GM21717 (cell line): Measurements from ENCODE around the gene FAM72A.
"Not testable (repeated sequence)": the region's sequence is repeated elsewhere in the genome, so short reads cannot be mapped to it uniquely, and the experiment has no call there.

Experiments
- ATAC-seq: cut with Tn5 transposase; IDR thresholded peaks from one replicate; pipeline ENCODE4 v1.9.1; 2021; ENCODE audit warnings: mild to moderate bottlenecking, moderate library complexity; ENCODE audit not compliant: unreplicated experiment

The FAM72A gene

DNA sequence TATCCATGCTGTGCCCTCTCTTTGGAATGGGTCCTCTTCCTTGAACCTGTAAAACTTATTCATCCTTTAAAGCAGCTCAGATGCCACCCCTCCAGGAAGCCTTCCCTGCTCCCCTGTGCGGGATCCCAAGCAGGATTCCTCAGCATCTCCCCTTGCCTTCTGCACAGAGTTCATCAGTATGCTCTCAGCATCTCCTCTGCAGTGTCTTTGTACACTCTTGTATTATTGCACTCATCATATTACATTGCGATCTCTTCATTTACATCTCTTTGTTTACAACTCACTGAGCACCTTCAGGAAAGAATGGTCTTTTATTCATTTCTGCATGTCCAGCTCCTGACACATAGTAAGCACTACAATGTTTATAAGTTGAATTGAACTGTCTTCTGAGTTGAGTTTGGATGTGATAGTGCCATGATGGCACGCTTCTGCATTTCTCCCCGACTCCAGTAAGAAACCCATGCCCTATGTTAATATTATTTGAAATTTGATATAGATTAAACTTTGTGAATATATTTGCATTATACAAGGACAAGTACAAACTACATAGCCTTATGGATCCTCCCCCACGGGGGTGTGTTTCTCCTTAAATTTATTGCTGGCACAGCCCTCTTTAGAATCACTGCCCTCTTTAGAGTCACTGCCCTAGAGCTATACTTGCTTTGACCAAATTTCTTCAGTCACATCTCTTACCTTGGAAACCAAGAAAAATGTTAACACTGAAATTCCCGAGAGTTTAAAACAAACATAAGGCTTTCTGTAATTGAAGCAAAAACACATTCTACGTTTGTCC, 13.2 kb upstream of the FAM72A start:
- ATAC-seq, result not testable (repeated sequence)

DNA sequence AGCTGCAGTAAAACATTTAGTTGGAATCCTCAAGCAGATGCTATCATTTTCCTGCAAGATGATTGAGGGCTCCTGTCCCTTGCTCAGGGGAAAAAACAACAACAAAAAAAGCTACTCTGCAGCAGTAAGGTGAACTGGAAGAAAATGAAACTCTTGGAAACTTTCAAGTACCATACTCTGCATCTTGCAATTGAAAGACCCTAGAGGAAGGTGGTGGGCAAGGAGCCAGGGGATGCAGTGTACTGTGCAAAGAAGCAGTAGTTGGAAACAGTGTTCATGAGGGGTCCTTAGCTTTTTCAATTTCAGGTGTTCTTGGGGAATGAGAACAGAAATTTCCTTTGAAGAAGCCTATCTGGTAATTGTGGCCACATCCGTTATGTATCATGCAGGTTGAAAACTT, 8.2 kb upstream of the FAM72A start:
- ATAC-seq, result not testable (repeated sequence)

DNA sequence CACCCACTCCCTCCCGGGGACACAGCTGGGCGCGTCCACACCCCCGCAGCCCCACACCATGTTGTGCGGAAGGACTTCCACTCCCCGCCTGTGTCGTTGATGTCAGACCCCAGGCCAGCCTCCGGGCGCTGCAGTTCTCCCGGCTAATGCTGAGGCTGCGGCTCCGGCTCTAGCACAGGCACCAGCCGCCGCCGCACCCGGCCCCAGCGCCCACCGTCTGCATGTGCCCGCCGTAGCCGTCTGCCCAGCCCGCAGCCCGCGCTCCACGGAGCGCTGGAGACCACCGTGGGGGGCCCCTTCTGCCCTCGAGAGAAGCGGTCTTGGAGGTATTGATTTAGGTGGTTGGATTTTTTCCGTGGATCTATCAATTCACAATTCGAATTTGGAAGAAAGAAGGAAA, 2.9 kb upstream of the FAM72A start:
- ATAC-seq, result not testable (repeated sequence)

DNA sequence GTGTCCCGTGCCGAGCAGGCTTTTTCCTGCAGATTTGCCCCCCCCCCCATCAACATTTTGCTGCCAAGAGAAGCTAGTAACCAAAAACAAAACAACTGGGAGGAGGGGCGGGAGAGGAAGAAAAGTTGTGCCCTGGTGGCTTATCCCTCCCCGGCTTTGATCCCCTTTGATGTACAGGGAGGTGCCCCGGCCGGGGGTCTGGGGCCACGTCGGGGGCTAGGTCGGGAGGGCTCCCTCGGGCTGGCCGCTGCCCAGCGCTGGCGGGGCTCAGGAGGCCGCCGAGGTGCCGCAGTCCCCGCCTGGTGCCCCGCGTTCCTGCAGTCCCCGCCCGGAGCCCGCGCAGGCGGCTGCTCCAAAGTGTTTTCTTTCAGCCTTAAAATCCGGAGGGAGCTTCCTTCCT, 2.2 kb upstream of the FAM72A start:
- ATAC-seq, result not testable (repeated sequence)

DNA sequence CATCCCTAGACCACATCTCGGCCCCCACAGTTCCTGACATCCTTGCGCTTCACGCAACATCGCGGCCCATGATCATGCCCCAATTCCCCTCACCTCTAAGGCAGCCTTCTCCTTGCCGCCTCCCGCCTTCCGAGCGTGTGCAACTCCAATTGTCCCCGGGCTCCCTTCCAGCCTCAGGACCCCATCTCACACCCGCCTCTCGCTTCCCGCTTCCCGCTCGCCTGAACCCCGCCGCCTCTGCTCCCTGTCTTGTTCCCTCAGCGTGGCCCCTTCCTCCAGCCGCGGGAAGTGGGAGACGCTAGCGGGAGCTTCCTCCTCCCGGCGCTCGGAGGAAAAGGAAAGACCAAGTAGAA, 1.5 kb upstream of the FAM72A start:
- not testable (repeated sequence) for ATAC-seq

DNA sequence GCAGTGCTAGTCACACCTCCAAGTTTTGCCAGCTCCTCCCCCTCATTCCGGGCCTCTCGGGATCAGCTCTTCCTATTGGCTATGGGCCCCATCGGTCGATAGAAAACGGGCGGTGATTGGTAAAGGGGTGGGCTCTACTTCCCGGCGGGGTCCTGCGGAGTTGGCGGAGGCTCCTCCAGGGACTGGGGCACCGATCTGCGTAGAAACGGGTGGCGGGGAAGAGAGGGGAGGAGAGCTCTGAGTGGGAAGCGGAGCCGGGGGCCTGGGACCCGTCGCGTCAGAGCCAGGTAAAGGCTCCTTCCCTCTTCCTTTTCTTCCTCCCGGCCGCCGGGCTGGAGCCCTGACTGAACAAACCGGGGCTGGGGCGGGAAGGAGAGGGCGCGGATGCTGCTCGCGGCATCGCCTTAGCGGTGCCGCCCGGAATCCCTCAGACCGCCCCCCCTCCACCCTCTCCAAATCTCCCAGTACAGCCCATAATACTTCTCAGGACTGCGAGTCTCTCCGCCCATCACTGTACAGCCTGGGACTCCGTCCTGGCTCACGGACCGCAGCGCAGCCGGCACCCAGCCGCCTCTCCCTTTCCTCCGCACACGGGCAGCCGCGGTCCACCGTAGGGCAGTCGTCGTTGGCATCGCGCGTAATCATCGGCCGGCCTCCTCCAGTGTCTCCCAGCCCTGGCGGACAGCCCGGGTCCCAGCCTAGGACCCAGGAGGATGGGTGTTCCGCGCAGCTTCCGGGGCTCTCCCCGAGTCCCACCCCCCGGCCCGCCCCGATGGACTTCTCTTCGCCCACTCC, 922 bp upstream of the FAM72A start, which contains the start of gene SRGAP2:
TSS of gene SRGAP2 (plus strand) at position 178 of the 795 bp plus-strand sequence. CDS start 2,430 bp downstream, outside the sequence.
- peak; percentile 7 for ATAC-seq

DNA sequence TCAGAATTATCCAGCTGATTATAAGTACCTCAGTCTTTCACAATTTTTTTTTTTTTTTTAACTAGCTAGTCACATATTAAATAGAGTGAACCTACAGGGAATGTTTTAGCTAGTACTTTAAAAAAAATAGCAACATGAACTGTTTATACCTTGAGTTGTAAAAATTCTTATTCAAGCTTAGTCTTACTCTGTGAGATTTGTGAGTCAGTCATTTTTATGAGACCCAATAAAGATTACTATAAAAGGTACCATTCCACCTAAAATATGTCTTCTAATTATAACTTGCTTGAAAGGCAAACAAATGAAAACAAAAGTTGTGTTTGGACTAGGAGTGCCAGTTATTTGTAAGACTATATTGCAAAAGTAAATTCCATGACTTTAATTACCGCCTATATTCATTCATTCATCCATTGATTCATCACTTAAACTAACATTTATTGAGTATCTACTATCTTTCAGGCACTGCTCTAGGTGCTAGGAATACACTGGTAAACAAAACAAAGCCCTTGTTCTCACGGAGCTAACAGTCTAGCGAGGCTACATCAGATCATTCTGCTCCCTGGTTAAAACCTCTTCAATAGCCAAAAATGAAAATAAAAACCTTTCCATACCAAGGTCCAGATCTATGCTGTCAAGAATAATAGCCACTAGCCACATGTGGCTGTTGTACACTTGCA, 5.8 kb downstream of the FAM72A start:
- ATAC-seq, result not testable (repeated sequence)

DNA sequence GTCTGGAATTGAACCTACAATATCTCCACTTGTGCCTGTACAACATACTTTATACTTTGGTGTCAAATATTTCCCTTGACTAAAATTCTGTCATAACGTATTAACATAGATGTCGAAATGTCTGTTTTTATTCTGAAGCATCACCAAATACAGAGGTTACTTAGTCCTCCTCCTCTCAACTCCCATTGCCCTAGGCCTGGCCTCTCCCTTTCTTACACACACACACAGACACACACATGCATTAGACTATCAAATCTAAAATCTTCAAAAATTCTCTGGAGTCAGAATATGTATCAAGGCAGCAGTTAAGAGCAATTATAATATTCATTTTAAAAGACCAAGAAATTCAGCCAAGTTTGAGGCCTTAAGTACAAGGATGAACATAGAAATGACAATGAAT, 7.5 kb downstream of the FAM72A start:
- not testable (repeated sequence) for ATAC-seq

DNA sequence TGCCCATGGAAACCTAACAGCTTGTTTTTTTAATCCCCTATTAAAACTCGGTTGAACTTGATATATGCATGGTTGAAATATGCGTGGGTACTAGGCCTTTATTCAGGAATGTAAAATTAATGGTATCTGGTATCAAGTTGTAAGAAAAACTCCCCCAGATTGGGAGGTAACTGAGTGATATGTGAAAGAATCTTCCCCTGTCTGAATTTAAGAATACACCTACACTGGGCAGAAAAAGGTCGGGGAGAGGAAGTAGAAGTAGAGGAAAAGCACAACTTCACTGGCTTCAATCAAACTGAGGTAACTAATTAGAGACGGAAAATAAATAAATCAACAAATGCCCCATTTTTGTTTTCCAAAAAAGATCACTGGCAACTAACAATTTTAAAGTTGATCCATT, 15.8 kb downstream of the FAM72A start:
- not testable (repeated sequence) for ATAC-seq

DNA sequence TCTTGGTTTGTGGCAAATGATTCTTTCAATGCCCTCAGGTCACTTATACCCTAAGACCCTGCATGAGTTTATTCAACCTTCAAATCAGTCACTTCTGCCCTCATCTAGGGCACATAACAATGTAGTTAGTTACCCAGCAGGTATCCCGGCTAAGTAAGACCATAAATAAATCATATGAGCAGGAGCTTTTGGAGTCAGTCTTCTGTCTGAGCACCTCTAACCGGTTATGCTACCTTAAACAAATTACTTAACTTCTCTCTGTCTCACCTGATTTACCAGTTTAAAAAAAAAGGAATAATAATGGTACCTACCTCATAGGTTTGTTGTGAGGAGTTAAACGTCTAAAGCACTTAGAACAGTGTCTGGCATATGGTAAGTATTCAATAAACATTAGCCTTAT, 16.9 kb downstream of the FAM72A start:
- not testable (repeated sequence) for ATAC-seq

DNA sequence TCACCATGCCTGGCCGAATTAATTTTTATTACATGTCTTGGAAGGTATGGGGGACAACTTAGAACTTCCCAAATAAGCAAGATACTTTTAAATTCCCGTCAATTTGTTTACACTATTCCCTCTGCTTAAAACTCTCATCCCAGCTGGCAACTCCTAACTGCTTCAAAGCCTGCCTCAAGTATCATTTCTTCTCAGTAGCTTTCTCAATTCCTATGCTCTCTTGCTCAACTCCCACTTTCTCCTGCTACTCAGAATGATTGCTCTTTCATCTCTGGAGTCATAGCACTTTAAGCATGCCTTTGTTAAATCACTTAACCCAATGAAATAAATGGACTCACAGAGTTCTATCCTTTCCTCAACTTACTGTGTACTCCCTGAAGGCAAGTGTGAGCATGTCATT, 18.9 kb downstream of the FAM72A start:
- ATAC-seq, result not testable (repeated sequence)

DNA sequence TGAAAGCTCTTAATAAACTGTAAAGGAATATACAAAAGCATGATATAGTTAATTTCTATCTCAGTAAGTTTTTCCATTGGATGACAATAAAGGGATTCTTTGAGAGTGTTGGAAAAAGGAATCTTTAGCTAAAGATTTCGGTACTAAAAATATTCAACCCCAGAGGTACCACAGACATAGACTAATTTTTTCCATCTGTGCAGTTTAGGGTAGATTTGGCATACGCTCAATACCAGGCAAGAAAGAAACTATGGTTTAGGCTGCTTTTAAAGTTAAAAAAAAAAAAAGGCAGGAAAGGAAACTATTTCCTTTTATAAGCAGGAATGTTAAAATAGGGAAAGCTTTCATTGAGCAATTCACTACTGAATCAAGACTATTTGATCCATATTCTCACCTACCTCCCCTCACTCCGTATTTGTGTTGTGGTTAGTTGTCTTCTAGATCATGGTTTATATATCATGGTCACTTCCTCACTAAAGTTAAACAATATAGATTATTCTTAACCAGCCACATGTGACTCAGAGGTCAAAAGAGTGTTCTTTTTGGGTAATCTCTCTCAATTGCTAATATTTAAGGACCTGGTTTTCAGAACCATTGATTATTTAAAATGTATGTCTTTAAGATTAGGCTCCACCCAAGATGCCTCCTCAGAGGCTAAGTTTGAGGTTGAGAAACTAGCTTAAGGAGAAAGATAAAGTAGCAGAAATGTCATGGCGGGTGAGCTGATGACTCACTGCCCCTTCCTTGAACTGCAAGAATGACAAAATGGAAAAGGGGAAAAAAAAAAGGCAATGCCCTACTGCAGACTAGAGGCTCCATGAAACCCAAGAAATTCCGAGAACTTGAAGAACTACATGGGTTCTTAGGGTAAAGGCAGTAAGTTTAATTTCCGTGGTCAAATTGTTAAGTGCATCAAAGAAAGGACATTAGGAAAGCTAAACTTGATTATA, 20.0 kb downstream of the FAM72A start:
- not testable (repeated sequence) for ATAC-seq

DNA sequence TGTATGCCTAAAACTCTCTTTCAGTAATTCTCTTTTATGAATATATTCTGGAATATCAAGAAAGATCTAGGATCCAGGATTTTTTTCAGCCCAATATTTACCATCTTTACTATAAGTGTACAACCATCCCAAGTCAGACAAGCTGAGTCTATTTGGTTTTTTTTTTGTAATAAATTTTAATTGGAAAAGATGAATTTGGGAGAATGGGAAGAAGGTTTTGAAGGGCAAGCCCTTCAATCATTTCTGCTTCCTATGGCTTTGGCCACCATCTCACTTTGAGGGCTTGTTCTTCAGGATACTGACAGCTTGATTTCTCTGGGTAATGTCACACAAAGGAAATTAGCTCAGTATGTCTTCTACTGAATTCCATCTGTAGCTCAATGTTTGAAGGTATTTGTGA, 23.0 kb downstream of the FAM72A start:
- not testable (repeated sequence) for ATAC-seq

DNA sequence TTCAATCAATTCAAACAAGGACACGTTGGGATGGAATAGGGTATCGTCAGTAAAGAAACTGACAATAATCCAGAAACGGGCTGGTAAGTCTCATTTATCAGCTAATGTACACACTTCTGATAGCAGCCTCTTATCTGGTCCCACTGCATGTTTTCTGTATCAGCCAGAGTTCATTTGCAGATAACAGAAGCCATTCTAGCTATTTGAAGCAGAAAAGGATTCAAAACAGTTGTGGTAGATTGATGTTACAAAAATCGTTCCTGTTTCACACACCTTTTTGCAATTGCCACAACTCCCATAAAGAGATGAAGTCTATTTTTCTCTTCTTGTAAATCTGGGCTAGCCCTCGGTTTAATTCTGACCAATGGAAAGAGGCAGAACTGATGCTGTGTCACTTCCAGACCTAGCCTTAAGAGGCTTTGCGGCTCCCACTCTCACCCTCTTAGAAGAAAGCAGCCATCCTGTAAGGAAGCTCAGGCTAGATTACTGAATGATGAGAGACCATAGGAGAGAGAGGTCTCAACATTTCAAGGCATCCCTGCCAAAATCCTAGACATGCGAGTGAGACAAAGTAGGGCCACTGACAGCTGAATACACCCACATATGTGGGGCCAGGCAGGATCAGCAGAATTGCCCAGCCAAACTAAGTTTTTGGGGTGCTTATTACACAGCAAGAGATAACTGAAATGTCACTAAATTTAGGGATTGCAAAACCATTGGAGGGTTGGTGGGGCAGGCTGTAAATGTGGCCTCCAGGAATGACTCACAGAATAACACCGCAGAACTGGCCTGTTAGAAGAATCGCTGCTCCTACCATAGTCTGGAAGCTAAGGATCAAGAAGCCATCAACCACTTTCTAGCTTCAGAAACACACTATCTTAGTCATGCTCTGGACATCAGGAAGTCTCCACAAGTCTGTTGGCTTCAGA, 24.3 kb downstream of the FAM72A start:
- ATAC-seq, result not testable (repeated sequence)

DNA sequence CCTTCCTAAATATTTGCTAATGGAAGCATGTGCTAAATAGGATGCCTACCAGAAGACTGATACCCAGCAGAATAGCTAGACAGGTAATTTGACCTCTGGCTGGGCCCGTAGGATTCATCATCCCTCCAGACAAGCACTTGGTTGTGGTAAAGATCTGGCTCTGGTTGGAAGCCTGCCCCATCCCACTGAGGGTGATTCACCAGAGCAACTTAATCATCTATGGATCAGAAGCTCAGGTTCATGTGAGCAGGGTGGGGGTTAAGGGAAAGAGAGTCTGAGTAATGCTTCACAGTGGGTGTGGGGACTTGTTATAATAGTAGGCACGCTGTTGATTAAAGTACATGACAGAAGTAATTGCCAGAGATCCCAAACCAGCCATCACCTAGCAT, 26.5 kb downstream of the FAM72A start:
- not testable (repeated sequence) for ATAC-seq

DNA sequence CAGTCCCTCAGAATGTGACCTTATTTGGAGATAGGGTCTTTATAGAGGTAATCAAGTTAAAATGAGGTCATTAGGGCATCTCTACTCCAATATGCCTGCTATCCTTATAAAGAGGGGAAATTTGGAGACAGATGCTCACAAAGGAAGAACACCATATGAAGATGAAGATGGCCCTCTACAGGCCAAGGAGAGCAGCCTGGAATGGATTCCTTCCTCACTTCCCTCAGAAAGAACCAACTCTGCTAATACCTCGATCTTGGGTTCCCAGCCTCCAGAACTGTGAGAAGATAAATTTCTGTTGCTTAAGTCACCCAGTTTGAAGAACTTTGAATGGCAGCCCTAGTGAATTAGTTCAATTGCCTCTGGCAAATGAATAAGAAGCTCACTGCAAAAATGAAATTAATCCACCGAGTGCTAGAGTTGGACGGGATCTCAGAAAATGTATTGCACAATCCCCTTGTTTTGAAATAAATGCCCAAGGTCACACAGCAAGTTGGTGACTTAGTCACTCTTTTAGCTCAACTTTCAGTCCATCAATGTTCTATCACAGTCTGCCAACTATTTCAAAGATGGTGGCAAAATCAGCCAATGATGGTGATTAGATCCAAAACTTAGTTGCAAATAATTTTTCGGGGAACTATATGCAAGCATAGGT, 27.1 kb downstream of the FAM72A start:
- ATAC-seq, result not testable (repeated sequence)

DNA sequence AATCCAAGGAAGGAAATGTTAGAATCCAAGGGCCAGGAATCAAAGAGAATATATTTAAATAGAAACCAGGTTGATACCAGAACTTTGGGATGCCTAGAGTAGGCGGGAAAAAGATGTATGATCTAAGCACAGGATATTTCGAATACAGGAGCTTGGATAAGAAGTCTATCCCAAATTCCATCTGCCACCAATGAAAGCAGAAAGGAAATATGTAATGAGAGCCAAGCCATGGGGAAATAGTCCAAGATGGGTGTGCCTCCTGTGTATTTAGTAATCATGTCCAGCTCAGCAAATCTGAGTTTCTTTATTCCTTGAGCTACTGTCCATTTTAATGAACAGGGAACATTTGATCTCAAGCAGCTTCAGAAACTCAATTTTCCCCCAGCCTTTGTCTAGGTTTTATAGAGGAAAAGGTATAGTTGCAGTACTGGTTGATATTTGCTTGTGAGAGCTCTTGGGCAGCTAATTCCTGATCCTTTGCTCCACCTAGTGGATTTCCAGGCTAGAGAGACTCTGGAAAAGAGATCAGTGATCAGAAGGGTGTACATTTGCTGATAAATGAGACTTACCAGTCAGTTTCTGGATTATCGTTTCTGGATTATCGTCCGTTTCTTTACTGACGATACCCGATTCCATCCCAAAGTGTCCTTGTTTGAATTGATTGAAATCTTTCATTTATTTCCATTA, 28.3 kb downstream of the FAM72A start:
- ATAC-seq, result not testable (repeated sequence)

DNA sequence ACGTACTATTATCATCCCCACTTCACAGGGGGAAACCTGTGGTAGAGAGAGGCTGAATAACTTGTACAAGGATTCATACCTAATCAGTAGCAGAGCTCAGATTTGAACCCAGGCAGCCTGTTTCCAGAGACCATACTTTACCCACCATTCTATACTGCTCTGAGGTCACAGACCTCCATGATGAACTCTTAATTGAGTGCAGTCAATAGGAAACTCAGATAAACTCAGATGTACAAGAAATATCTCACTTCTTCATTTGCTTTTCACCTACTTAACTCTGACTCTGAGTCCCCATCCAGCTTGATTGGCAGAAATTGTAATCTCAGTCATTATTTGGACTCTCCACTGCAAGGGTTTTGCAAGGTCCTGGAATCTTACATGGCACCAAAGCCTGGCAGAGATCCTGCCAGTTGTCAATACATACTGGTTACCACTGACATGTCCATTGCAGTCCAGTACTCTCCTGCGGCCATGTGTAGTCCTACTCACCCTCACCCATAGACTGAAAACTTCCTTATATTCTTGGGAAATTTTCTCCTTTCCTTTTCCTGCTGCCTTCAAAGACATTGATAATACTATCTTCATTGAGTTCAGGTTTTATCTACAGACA, 29.4 kb downstream of the FAM72A start:
- ATAC-seq, result not testable (repeated sequence)
